HuH-7 (cell line): ENCODE measurements around the gene WDR75.

Experiments
- DNase-seq: peaks from one replicate; pipeline ENCODE4 v3.0.0; 2011; ENCODE audit warnings: low spot score

WDR75 gene

DNA sequence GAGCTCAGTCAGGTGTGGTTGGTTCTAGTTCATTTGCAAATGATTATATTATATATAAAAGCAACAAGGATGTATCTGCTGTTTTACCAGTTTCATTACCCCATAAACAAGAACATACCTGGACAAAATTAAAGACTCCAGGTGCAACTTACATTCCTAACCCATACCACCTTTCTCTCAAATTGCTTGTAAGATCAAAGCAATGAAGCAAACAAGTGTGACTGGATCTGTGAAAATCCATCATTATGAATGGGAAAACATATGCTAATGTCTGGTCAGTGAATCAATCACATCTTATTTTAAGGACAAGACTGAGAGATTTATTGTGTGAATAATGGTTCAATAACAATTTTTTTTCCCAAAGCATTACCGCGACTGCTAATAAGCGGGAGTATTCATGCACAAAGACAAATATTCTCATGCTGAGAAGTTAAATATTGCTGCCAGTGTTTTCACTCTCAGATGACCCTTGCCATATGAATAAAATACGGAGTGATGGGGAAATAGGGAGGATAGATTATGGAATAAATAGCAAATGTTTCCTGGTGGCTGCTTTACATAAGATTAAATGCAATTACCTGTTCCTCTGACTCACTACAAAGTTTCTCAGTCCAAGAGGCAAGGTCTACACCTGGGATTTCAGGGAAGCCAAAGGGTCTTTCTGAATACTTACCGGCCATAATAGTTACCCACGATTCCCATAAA is 59.3 kb downstream of the WDR75 start:
- DNase-seq: no peak

DNA sequence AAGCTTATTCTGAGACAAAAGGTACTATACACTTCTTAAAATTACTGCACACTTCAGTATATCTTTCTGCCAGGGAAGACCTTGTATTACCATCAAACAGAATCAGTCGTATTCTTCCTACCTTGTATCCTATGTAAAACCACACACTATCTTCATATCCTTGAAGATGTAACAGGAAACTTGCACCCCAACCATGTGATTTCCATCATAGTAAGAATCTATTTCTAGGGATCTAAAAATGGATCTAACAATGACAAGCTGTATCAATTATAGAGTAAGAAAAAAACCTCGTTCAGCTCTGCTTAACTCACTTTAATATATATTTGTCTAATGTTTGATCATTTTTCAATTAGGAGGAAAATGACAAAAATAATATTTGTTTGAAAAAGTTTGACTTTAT is 60.2 kb downstream of the WDR75 start:
- DNase-seq: no peak

DNA sequence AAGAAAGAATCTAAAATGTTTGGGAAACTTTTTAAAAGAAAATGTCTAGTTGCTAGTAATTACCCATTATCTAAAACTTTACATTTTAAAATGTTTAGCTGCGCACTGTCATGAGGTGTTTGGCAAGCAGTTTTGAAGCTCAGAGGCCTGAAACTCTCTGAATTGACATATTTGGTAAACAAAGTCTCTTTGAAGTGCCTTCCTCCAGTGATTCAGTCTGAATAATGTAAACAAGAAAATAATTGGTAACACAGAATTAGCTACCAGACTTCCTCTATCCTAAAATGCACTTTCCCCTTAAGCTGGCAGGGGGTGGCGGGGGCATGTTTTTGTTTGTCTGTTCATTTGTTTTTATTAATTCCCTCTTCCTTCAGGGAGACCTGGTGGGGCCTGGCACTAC is 61.4 kb downstream of the WDR75 start:
- DNase-seq: no peak

- no peak for DNase-seq
Measured at GRCh38 chr2:189504238-189504637, 63.0 kb downstream of the WDR75 start.

DNA sequence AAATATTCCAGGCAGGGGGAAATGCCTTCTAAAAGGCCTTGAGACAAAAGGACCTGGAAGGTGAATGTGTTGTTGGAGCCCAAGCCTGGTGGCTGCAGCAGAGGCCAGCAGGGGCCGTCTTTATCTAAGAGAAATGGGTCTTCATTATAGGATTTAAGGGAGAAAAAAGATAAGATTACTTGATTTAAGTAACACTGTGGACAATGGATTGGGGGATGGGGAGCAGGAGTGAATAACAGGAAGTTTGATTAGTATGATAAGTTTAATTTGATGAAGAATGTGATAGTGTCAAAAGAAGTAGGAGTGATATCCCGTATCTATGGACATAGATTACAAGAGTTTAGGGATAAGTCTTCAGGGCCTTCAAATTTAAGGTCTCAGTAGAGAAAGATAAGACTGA is 64.2 kb downstream of the WDR75 start:
- no peak for DNase-seq

DNA sequence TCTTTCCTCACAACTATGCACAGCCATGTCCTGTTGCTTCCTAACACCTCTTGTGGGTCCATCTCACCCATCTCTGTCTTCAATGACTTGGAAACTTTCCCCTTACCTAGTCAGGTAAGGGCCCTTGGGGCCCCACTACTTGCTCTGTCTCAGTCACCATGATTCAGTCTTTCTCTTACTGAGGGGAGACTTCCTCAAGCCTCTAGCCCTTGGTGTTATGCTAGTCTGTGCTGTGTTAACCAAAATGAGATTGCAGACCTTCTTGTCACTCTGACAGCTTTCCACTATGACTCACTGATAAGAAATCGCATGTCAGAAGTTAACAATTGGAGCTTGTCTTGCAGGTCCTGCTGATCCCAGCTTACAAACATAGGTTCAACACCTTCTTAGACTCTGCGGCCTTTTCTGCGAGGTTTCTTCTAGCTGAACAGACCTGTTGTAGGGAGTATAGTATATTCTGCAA is 65.3 kb downstream of the WDR75 start:
- DNase-seq: no peak

DNA sequence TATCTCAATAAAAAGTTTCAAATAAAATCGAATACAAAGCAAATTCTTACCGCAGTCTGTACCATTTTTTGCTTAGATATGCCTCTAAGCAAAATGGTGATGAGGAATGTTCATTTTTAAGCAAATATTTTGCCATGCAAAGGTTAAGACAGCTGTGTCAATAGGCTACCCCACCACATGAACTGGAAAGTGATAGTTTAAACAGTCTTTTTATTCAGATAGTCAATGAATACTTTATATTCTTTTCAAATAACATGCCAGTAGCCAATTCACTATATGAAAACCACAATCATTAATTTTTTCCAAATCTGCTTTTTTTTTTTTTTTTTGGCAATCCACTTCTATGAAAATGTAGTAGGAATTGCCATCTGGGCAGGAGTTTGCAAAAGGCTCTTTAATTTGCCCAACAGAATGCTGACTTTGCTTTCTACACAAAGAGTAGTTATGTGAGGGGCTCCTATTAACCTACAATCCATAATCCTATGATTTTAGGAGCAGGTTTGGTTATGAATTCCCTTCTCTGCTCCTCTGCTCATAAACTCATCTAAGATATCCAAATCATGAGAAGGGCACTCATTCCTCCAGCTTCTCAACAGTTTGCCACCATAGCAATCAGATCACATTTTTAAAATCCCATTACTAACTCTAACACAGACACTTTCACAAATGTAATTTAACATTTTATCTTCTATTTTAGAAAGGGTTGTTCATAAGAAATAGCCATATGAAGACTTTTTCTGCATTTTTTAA is 70.1 kb downstream of the WDR75 start:
- DNase-seq: no peak

DNA sequence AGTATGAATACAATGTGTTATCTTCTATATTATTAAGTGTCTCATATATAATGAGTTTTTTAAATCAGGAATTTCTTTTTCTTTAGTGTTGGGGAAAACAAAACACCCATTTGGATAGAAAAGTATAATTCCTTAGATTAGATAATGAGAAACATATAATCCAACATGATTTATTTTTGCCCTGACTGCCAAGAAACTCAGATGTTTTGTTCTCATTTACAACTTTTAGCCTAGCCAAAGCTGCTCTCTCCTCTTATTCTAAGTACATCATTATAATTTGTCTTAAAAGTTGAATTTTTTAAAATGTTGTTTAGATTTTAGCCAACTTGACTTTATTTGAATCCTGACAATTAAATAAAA is 70.7 kb downstream of the WDR75 start:
- DNase-seq: no peak

DNA sequence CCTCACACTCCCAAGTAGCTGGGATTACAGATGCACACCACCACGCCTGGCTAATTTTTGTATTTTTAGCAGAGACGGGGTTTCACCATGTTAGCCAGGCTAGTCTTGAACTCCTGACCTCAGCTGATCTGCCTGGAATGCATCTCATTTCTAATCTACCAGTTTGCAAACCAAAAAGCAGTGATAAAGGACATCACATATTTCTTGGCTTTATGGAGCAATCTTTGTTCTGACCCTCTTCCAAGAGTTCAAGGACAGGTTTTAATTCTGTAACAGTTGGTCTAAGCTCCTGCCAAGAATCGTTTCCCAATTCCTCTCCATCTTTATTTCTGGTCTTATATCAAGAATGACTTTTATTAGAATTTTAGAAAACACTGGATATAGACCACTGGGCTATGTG is 71.6 kb downstream of the WDR75 start:
- no peak for DNase-seq

DNA sequence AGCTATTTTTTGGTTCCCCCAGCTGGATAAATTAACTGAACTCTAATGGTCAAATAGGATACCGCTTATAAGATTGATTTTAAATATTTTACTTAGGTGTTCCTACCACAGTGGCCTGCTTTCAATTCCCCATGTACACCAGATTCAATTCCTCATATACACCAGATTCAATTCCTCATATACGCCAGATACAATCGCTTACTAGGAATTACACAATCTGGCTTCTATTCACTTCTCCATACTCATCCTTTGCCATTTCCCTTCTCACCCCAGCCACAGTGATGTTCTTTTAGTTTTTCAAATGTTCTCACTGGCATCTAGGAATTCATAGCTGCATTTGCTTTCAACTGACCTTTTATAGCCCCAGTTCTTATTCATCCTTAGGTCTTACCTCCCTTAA is 72.8 kb downstream of the WDR75 start:
- no peak for DNase-seq

GRCh38 chr2:189515264-189515663 is 74.0 kb downstream of the WDR75 start:
- no peak for DNase-seq

DNA sequence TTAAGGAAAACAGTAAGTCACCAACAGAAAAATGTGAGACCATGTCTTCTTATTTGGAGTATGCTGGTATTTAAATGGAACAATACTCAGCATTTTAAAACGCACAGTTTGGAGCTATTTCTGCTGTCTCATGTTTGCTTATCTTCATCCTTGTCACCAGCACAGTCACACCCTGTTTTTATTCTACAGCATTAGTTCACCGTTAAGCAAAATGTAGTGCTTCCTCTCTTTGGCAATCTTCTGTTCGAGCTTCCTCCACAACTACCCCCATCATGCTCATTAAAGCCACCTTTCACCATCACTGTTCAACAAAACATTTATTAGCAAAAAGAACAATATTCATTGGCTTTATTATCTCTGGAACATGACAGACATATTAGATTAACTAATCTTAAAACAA is 75.3 kb downstream of the WDR75 start:
- no peak for DNase-seq

DNA sequence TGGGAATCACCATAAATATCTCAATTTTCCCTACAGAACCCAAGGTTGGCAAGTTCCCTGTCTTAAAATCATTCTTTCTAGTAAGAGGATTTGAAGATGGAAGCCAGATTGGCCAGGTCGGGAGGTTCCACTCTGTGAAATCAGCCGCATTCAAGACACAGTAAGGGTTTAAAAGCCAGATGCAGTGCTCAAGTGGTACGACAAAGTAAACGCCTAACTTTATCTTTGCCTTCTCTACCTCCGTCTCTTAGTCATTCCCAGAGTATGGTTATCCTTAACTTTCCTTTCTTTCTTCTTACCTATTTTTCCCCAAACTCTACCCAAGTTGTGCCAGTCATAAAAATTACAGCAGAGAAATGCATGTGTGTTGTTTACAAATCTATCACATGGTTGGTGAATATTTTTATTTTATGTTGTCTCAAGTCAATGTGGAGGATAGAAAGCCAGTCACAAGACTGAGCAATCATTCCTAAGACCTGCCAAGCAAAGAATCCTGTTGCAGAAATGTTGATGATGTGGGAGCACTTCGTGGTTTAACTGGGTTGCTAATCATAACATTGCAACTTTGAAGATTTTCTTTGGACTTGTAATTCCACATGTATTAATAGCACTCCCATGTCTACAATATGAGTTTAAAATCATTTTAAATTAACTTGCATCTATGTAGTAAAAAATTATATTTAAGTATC is 76.7 kb downstream of the WDR75 start:
- no peak for DNase-seq

DNA sequence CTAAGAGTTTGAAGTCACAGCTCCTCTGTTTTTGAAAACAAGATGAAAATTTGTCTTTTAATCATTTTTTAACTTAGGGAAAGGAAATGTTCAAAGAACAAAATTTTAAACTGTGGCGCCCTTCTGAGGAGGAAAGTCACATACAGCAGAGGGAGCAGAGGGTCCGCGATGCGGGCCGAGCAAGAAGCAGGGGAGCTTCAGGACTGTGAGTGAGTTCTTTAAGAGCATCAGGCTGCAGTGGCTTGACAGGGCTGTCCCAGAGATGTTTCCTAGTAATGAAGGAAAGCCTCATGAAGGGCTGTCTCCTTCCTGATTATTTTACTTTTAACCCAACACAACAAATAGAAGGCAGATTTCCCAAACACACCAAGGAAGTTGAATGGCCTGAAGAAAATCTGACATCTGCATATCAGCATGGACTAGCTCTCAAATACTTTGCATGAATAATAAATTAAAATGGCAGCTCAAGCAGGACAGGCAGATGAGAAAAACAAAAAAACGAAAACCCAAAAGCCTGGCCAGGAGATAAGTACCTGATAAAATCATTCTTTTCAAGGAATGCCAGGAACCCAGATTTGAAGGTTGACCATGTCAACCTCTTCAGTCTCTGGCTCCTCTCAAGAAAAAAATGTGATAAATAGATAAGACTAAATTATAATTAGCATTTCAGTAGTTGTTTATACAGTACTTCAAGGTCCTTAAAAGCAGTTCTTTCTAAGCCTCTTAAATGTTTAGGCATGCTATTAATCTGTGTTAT is 78.5 kb downstream of the WDR75 start:
- DNase-seq: no peak

- DNase-seq: no peak
Measured at GRCh38 chr2:189521699-189522434, 80.6 kb downstream of the WDR75 start.

GRCh38 chr2:189522435-189523151 is 81.3 kb downstream of the WDR75 start:
- DNase-seq: no peak

DNA sequence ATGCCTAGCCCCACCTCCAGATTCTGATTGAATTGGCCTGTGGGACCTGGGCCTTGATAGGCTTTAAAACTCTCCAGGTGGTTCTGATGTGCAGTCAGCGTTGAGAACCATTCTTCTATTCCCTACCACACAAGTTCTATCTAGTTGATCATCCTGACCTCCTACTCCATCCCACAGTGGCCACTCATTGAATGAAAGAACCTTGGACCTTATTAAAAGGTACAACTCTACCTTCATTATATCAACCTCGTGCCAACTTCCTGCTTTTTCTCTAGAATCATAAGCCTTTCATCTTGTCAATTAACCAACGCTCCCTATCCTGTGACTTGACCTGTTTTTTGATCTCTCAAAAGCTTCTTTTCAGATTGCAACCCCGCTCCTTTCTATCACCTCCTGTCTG is 83.5 kb downstream of the WDR75 start:
- DNase-seq: no peak
